GM20000 (cell line): ENCODE measurements around the gene PKIB.

Experiments used
- DNase-seq: peaks from one replicate; pipeline ENCODE4 v3.0.0; 2012; ENCODE audit warnings: low spot score
- TF ChIP-seq, protein P1 (sequence below): IDR thresholded peaks from 2 replicates; pipeline ENCODE4 v1.5.1; 2012; ENCODE audit warnings: mild to moderate bottlenecking, control low read depth; ENCODE audit errors: extremely low read depth, missing control alignments

PKIB gene

DNA sequence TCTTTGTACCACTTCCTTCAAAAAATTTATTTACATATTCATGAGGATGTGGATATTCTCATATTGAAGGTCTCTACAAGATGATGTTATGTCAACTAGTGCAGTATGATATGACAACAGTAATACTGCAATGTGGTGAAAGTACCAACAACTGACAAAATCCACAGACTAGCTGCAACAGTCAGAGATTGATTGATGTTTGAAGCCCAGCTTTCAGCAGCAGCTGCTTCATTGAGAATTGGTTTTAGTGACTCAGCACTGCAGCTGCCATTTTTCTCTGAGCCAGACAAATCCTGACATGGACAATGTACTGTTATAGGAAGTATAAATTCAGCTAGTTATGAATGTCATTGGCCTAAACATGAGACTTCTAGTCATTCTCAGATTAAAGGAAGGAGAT, 53.8 kb downstream of the PKIB start:
- DNase-seq: no peak
- TF ChIP-seq, protein P1, sequence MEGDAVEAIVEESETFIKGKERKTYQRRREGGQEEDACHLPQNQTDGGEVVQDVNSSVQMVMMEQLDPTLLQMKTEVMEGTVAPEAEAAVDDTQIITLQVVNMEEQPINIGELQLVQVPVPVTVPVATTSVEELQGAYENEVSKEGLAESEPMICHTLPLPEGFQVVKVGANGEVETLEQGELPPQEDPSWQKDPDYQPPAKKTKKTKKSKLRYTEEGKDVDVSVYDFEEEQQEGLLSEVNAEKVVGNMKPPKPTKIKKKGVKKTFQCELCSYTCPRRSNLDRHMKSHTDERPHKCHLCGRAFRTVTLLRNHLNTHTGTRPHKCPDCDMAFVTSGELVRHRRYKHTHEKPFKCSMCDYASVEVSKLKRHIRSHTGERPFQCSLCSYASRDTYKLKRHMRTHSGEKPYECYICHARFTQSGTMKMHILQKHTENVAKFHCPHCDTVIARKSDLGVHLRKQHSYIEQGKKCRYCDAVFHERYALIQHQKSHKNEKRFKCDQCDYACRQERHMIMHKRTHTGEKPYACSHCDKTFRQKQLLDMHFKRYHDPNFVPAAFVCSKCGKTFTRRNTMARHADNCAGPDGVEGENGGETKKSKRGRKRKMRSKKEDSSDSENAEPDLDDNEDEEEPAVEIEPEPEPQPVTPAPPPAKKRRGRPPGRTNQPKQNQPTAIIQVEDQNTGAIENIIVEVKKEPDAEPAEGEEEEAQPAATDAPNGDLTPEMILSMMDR: no peak

DNA sequence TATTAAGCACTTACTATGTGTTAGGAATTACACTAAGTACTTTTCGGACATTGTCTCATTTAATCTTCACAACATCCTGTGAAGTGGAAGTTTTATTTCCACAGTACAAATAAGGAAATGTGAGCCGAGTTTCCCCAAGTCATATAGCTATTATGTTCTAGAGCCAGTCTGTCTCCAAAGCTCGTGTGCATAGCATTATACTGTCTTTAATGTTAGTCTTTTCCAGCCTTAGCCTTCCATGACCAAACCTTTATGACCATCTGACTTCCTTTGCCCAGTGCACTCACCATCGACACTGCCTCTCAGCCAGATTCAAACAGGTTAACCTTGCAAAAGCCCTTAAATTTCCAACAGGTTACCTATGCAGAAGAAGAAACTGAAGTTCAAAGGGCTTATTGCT, 55.7 kb downstream of the PKIB start:
- TF ChIP-seq, protein P1: no peak
- no peak for DNase-seq

DNA sequence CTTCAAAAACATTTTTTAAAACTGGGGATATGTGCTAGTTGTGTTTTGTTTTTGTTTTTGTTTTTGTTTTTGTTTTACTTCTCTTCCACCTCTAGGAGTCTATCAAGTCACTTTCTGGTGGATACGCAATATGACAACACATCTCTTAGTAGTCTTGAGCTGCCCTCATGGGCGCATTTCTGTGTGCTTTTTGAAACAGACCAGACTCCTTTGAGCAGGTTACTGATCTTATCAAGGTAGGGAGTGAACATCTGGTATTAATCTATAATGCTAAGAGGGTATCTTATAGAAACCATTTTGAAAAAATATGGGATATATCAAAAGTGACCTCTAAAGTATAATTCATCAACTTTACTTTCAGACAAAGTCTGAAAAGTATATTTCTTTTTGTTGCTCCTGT, 56.2 kb downstream of the PKIB start:
- DNase-seq: no peak
- TF ChIP-seq, protein P1: no peak

DNA sequence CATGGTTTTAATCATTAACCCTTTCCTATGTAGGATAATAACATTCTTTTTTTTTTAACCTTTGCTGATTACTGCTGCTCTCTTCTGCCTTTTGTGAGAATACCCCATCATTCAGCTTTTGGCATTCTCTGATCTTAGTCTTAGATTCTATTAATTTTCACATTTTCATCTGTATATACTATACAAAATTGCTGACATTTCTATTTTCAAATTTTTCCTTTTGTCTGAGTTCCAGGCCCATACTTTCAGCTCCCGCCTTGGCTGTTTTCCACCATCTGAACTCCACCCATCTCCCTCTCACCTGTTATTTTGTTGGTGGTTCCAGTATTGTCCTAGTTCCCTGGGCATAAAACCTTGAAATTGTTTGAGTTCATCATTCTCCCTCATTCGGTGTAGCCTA, 59.2 kb downstream of the PKIB start:
- TF ChIP-seq, protein P1: no peak
- DNase-seq: no peak

DNA sequence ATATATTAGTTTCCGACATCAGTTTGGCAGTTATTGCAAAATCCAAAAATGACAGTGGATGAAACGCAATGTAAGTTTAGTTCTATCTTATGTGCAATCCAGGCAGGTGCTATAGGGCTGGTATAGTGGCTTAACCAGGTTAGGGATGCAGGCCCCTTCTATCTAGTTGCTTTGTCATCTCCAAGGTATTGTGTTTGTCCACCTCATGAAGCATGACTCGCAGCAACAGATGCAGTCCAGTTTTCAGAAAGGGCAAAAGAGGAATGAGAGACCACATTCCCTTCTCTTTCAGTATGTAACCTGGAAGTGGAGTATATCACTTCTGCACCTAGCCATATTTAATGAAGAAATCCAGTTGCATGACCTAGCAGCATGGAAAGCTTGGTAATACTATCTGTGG, 59.7 kb downstream of the PKIB start:
- DNase-seq: no peak
- TF ChIP-seq, protein P1: no peak

DNA sequence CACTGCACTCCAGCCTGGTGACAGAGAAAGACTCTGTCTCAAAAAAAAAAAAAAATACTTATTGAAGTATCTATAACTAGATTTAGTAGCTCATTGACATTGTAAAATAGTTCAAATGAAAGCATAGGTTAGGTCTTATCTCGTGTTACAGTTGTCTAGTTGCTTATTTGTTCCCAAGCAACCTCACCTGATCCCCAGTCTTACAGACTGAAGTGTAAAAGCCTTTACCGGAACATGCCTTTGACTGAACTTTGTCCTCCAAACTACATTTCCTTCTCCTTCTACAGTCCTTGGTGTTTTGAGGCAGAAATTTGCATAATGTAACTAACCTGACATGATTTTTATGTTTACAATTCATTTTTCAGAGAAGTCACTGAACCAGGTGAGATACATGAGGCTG, 61.0 kb downstream of the PKIB start:
- TF ChIP-seq, protein P1: no peak
- no peak for DNase-seq

DNA sequence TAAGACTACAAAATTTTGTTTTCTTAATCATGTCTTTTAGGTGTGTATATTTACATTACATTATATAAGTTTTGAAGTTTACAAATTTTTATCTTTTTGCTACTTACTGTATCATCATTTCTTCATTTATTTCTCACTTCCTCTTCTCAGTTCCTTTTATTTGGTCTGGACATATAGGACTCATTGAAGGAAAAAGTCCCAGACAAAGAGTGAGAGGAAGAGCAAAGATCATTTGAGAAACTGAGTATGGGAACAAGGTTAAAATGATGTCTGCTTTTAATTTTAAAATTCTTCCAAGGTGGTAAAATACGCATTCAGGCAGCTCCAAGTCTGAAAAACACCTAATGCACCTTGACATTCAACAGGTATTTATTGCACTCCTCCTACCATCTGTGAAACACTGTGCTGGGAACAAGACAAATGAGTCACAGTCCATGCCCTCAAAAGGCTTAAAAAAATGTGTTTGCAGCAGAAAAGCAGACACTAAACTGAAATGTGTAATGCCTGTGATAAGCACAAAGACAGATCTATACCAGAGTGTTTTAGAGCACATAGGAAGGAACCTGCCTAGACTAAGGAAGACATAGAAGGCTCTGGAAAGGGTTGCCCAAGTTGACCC, 63.2 kb downstream of the PKIB start:
- DNase-seq: no peak
- TF ChIP-seq, protein P1: no peak
